Limb (tissue), 2 donors: ENCODE results near the gene SYNJ2.

ENCODE experiments used
- DNase-seq, 2 donors: peaks; one replicate each; pipeline ENCODE4 v3.0.0-alpha.2; 2016; ENCODE audit errors: extremely low spot score in 2 of 2

The SYNJ2 gene

GRCh38 chr6:157978021-157978783, 3.5 kb upstream of the SYNJ2 start:
- no peak for DNase-seq

- DNase-seq: peak in 1 of 2 donors; percentile 54
These were observed 1.2 kb upstream of the SYNJ2 start for GRCh38 chr6:157980288-157981131.

- no peak for DNase-seq
These were observed 600 bp upstream of the SYNJ2 start for GRCh38 chr6:157981132-157981394.

GRCh38 chr6:157982102-157982562, 469 bp downstream of the SYNJ2 start:
- DNase-seq: no peak

- no peak for DNase-seq
These were observed 1.1 kb downstream of the SYNJ2 start for GRCh38 chr6:157982563-157983405.

GRCh38 chr6:157983406-157984119, 1.9 kb downstream of the SYNJ2 start:
- DNase-seq: no peak

- no peak for DNase-seq
These were observed 2.5 kb downstream of the SYNJ2 start for GRCh38 chr6:157984128-157984527.

GRCh38 chr6:157984686-157985225, 3.1 kb downstream of the SYNJ2 start:
- DNase-seq: no peak

GRCh38 chr6:157985378-157986155, 3.9 kb downstream of the SYNJ2 start:
- no peak for DNase-seq

GRCh38 chr6:157987788-157988699, 6.4 kb downstream of the SYNJ2 start:
- DNase-seq: no peak

- DNase-seq: no peak
These were observed 7.0 kb downstream of the SYNJ2 start for GRCh38 chr6:157988700-157989063.

- peak; percentile 42 to 78 for DNase-seq
These were observed 8.1 kb downstream of the SYNJ2 start for GRCh38 chr6:157989541-157990289.

GRCh38 chr6:157990321-157991066, 8.8 kb downstream of the SYNJ2 start:
- no peak for DNase-seq

- no peak for DNase-seq
These were observed 9.4 kb downstream of the SYNJ2 start for GRCh38 chr6:157991067-157991432.

GRCh38 chr6:157993076-157993475, 11.4 kb downstream of the SYNJ2 start:
- no peak for DNase-seq

GRCh38 chr6:157994125-157994795, 12.6 kb downstream of the SYNJ2 start:
- DNase-seq: no peak

GRCh38 chr6:157995458-157995857, 13.8 kb downstream of the SYNJ2 start:
- DNase-seq: no peak
